T-cell (primary cell): ENCODE results near the gene TSR3. TPM values are rescaled to one million over a fixed set of nuclear protein-coding genes. Genes with fewer than 3 reads are reported as not detected.

Experiments
- ATAC-seq, 4 experiments: fragments of 200-7000 bp in 3 of 4; fragments of 150-1000 bp in 1 of 4; cut with Tn5 transposase; replicated peaks in 1 of 4; 1 replicate in 3 of 4; 2 replicates in 1 of 4; pipeline ENCODE4 v1.10.0; 2021; ENCODE audit warnings: moderate library complexity in 3 of 4, mild to moderate bottlenecking in 2 of 4, moderate number of reproducible peaks in 1 of 4
- CTCF ChIA-PET, 2 donors: fragments of 300-600 bp; sonication (Branson Sonifier 250); formaldehyde crosslinking; loops; one replicate each; lab custom pipeline; 2022; ENCODE audit warnings: antibody characterized with exemption in 2 of 2; lab: Charles Lee
- POLR2A ChIA-PET, 2 donors: fragments of 300-600 bp; sonication (Branson Sonifier 250); formaldehyde crosslinking; loops; one replicate each; lab custom pipeline; 2022; ENCODE audit warnings: antibody characterized with exemption in 2 of 2; lab: Charles Lee
- DNase-seq, 35 experiments: peaks; one replicate each; pipeline versions ENCODE4 v3.0.0 to v3.0.0-alpha.2; 2013 to 2023
- H3K27ac ChIP-seq: one replicate; pipeline ENCODE4 v1.5.1; 2013; ENCODE audit warnings: low read length
- H3K27me3 ChIP-seq, 2 experiments: replicated peaks in 1 of 2; 1 replicate in 1 of 2; 2 replicates in 1 of 2; pipeline versions ENCODE4 v1.6.1 to v1.7.0; 2013; ENCODE audit warnings: low read length in 1 of 2, mixed read lengths in 1 of 2; ENCODE audit not compliant: control insufficient read depth in 2 of 2, insufficient read depth in 2 of 2; ENCODE audit errors: extremely low read depth in 1 of 2
- H3K36me3 ChIP-seq, 2 donors: 1 replicate in 1 of 2; 2 replicates in 1 of 2; pipeline versions ENCODE4 v1.6.1 to v1.7.0; 2013; ENCODE audit warnings: low read length in 1 of 2; ENCODE audit not compliant: control insufficient read depth in 2 of 2, insufficient read depth in 1 of 2; ENCODE audit errors: extremely low read depth in 1 of 2
- H3K4me1 ChIP-seq, 2 experiments: 1 replicate in 1 of 2; 2 replicates in 1 of 2; pipeline versions ENCODE4 v1.6.1 to v1.7.0; 2013; ENCODE audit warnings: low read length in 2 of 2, mixed read lengths in 1 of 2; ENCODE audit not compliant: insufficient read depth in 2 of 2, control insufficient read depth in 1 of 2; ENCODE audit errors: extremely low read depth in 1 of 2
- H3K4me3 ChIP-seq, 2 donors: 1 replicate in 1 of 2; 2 replicates in 1 of 2; pipeline versions ENCODE4 v1.5.1 to v1.7.0; 2013; ENCODE audit warnings: mild to moderate bottlenecking in 2 of 2, low read length in 1 of 2, moderate library complexity in 1 of 2; ENCODE audit not compliant: control insufficient read depth in 1 of 2; ENCODE audit errors: extremely low read depth in 1 of 2
- H3K9me3 ChIP-seq: 2 replicates; pipeline ENCODE4 v1.7.0; 2013
- H3K27ac Mint-ChIP-seq, 2 donors: one replicate each; pipeline ENCODE4 v1.8.0; 2020 to 2021; ENCODE audit warnings: mild to moderate bottlenecking in 2 of 2, mixed read lengths in 2 of 2
- H3K27me3 Mint-ChIP-seq, 2 donors: one replicate each; pipeline ENCODE4 v1.8.0; 2021 to 2022; ENCODE audit warnings: mixed read lengths in 2 of 2
- H3K36me3 Mint-ChIP-seq: one replicate; pipeline ENCODE4 v1.8.0; 2021; ENCODE audit warnings: mixed read lengths
- H3K4me1 Mint-ChIP-seq, 3 donors: one replicate each; pipeline ENCODE4 v1.8.0; 2020 to 2022; ENCODE audit warnings: mixed read lengths in 3 of 3, mild to moderate bottlenecking in 1 of 3
- H3K4me3 Mint-ChIP-seq, 3 donors: one replicate each; pipeline ENCODE4 v1.8.0; 2020 to 2022; ENCODE audit warnings: mild to moderate bottlenecking in 3 of 3, mixed read lengths in 3 of 3, moderate library complexity in 3 of 3
- H3K9me3 Mint-ChIP-seq, 3 donors: one replicate each; pipeline ENCODE4 v1.8.0; 2020 to 2022; ENCODE audit warnings: mixed read lengths in 3 of 3
- WGBS: methylation state at CpG from one replicate; pipeline ENCODE4 v1.1.5; 2013; ENCODE audit warnings: missing lambda C conversion rate; ENCODE audit not compliant: insufficient coverage; 5-methylcytosine and 5-hydroxymethylcytosine counted together
- total RNA-seq, 35 experiments: library from RNA in 6 of 35; stranded (reverse) in 6 of 35; fragments of 120-200 nt in 1 of 35; gene quantifications; one replicate each; pipeline versions ENCODE4 v1.2.1 to v1.2.4 and lab custom pipeline; 2013 to 2026

The TSR3 gene
- total RNA-seq, 5 donors from 2014 or later (not counting 1 experiment from before 2014, with no cell fraction given): 25.4 to 53.1 (median 48.1) TPM

DNA sequence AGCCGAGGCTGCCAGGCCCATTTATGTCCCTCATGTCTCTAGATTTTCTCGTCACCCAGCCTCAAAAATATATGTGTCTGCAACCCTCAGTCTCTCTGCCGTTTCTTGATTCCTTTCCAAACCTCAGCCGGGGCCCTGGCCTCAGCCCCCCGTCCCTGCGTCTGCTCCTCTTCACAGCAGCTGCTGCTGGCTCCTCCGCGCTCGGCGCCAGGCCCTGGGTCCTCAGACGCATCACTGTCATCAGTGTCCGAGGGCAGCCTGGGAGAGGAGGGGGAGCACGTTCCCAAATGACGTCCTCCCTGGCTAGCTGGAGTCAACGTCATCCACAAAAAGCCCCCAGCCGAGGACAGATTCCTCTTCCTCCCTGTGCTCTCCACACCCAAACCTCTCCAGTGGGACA is 2.3 kb downstream of the TSR3 start:
- peaks cover 0 to 1% of the 10 kb centered on the region in 2 donors for H3K27me3 Mint-ChIP-seq
- H3K27me3 ChIP-seq: no peaks in the 10 kb centered on the region
- peaks cover 0 to 26% of the 10 kb centered on the region in 2 donors for H3K36me3 ChIP-seq
- peak overlapping the region; percentile 13 to 80 (median 17) for H3K4me3 Mint-ChIP-seq
- no peak for DNase-seq
- POLR2A ChIA-PET: no interaction called here
- CTCF ChIA-PET: no interaction called here
- H3K9me3 Mint-ChIP-seq: no peaks in the 10 kb centered on the region
- no peak overlapping the region for H3K27ac ChIP-seq
- ATAC-seq: no peak
- no peaks in the 10 kb centered on the region for H3K36me3 Mint-ChIP-seq
- WGBS: 73% methylated on average over 3 of the region's 16 CpGs
- H3K4me3 ChIP-seq: no peak overlapping the region
- H3K4me1 ChIP-seq: peaks cover 11 to 38% of the 10 kb centered on the region in 2 experiments
- H3K9me3 ChIP-seq: no peaks in the 10 kb centered on the region
- H3K27ac Mint-ChIP-seq: no peak overlapping the region
- peaks cover 19 to 34% (median 28%) of the 10 kb centered on the region in 3 donors for H3K4me1 Mint-ChIP-seq

DNA sequence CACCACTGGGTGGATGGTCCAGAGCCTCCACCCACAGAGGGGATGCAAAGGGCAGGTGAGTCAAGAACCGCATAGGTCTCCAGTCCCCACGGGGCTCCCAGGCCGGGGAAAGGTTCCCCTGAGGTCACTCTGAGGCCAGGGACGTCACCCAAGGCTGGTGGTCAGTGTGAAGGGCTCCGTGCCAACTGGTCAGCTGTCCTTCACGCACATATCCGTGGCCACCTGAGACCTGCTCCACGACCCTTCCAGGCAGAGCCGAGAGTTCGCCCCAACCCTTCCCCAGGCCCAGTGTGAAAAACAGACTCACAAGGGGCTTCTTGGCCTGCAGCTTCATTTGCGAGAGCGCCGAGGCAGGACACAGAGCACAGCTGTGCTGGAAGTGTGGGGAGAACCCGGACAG is 2.8 kb downstream of the TSR3 start:
- Histone ChIP-seq H3K4me3 (no peak overlapping the region), H3K36me3 (peaks cover 0 to 26% of the 10 kb centered on the region in 2 donors), H3K4me1 (peaks cover 11 to 35% of the 10 kb centered on the region in 2 experiments), H3K27me3 (no peaks in the 10 kb centered on the region), H3K9me3 (no peaks in the 10 kb centered on the region), H3K27ac (no peak overlapping the region)
- Mint-ChIP-seq H3K27ac (no peak overlapping the region), H3K4me1 (peaks cover 18 to 31% (median 26%) of the 10 kb centered on the region in 3 donors), H3K27me3 (peaks cover 0 to 1% of the 10 kb centered on the region in 2 donors), H3K9me3 (no peaks in the 10 kb centered on the region), H3K4me3 (peak overlapping the region in 2 of 3 donors; percentile 13 to 24), H3K36me3 (no peaks in the 10 kb centered on the region)
- WGBS: 94% methylated on average over 10 of the region's 14 CpGs
- POLR2A ChIA-PET: no interaction called here
- CTCF ChIA-PET: no interaction called here
- no peak for DNase-seq
- no peak for ATAC-seq

DNA sequence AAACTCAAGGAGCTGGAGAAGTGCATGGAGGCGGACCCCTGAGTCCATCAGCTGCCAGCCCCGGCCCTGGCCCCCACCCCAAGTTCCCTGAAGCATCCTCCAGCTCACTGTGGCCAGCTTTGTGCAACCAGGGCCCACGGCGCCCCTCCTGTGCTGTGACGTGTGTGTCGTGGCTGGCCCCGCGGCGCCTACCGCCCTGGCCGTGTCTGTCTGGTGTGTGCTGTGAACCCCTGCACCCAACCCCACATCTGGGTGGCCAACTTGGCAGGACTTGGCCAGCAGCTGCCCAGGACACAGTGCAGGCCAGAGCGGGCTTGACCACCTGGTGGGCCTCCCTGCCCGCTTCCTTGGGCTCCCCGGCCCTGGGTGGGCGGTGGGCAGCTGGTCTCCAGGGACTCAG is 3.2 kb downstream of the TSR3 start:
- WGBS: 89% methylated on average over 15 of the region's 15 CpGs
- no peaks in the 10 kb centered on the region for H3K36me3 Mint-ChIP-seq
- DNase-seq (no peak), ATAC-seq (no peak)
- H3K4me3 Mint-ChIP-seq: peak overlapping the region in 1 of 3 donors; percentile 24
- Histone ChIP-seq H3K9me3 (no peaks in the 10 kb centered on the region), H3K36me3 (peaks cover 0 to 26% of the 10 kb centered on the region in 2 donors), H3K27me3 (no peaks in the 10 kb centered on the region), H3K27ac (no peak overlapping the region), H3K4me1 (peaks cover 11 to 36% of the 10 kb centered on the region in 2 experiments), H3K4me3 (no peak overlapping the region)
- ChIA-PET CTCF (no interaction called here), POLR2A (no interaction called here)
- peaks cover 0 to 1% of the 10 kb centered on the region in 2 donors for H3K27me3 Mint-ChIP-seq
- peaks cover 14 to 27% (median 22%) of the 10 kb centered on the region in 3 donors for H3K4me1 Mint-ChIP-seq
- no peak overlapping the region for H3K27ac Mint-ChIP-seq
- no peaks in the 10 kb centered on the region for H3K9me3 Mint-ChIP-seq

DNA sequence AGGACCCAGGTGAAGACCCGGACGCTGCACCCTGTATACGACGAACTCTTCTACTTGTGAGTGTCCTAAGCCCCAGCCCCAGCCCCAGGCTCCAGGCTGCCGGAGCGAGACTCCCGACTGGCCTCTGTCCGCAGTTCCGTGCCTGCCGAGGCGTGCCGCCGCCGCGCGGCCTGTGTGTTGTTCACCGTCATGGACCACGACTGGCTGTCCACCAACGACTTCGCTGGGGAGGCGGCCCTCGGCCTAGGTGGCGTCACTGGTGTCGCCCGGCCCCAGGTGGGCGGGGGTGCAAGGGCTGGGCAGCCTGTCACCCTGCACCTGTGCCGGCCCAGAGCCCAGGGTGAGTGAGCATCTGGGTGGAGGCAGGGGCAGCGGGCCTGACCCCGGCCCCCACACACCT is 3.7 kb downstream of the TSR3 start:
- no peaks in the 10 kb centered on the region for H3K9me3 ChIP-seq
- Mint-ChIP-seq H3K4me1 (peaks cover 14 to 27% (median 22%) of the 10 kb centered on the region in 3 donors), H3K9me3 (no peaks in the 10 kb centered on the region), H3K27ac (no peak overlapping the region), H3K27me3 (peaks cover 0 to 1% of the 10 kb centered on the region in 2 donors), H3K36me3 (no peaks in the 10 kb centered on the region), H3K4me3 (no peak overlapping the region)
- peaks cover 0 to 26% of the 10 kb centered on the region in 2 donors for H3K36me3 ChIP-seq
- no peak for ATAC-seq
- POLR2A ChIA-PET: no interaction called here
- WGBS: 92% methylated on average over 29 of the region's 29 CpGs
- CTCF ChIA-PET: no interaction called here
- no peak overlapping the region for H3K4me3 ChIP-seq
- peaks cover 11 to 38% of the 10 kb centered on the region in 2 experiments for H3K4me1 ChIP-seq
- H3K27me3 ChIP-seq: no peaks in the 10 kb centered on the region
- H3K27ac ChIP-seq: no peak overlapping the region
- DNase-seq: no peak

DNA sequence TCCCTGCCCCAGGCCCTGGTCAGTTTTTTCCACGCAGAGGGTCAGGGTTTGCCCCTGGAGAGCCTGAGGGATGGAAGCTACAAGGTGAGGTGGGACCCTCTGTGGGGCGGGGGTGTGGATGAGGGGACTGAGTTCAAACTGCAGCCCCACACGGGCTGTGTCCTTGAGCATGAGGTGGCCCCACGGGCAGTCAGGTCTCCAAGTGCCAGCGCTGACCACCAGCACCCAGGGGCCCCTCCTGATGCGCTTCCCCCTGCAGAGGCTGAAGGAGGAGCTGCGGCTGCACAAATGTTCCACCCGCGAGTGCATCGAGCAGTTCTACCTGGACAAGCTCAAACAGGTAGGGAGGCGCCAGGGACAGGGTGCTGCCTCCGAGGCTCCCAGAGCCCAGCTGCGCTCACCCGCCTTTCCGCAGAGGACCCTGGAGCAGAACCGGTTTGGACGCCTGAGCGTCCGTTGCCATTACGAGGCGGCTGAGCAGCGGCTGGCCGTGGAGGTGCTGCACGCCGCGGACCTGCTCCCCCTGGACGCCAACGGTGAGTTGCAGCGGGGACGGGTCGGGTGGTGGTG is 4.3 kb downstream of the TSR3 start:
- Histone ChIP-seq H3K27me3 (no peaks in the 10 kb centered on the region), H3K36me3 (peaks cover 0 to 26% of the 10 kb centered on the region in 2 donors), H3K4me1 (peaks cover 9 to 38% of the 10 kb centered on the region in 2 experiments), H3K27ac (no peak overlapping the region), H3K4me3 (no peak overlapping the region), H3K9me3 (no peaks in the 10 kb centered on the region)
- WGBS: 93% methylated on average over 31 of the region's 31 CpGs
- ChIA-PET CTCF (no interaction called here), POLR2A (no interaction called here)
- no peaks in the 10 kb centered on the region for H3K27me3 Mint-ChIP-seq
- ATAC-seq (no peak), DNase-seq (no peak)
- H3K9me3 Mint-ChIP-seq: no peaks in the 10 kb centered on the region
- no peaks in the 10 kb centered on the region for H3K36me3 Mint-ChIP-seq
- H3K27ac Mint-ChIP-seq: no peak overlapping the region
- H3K4me3 Mint-ChIP-seq: no peak overlapping the region
- peaks cover 10 to 28% (median 23%) of the 10 kb centered on the region in 3 donors for H3K4me1 Mint-ChIP-seq

DNA sequence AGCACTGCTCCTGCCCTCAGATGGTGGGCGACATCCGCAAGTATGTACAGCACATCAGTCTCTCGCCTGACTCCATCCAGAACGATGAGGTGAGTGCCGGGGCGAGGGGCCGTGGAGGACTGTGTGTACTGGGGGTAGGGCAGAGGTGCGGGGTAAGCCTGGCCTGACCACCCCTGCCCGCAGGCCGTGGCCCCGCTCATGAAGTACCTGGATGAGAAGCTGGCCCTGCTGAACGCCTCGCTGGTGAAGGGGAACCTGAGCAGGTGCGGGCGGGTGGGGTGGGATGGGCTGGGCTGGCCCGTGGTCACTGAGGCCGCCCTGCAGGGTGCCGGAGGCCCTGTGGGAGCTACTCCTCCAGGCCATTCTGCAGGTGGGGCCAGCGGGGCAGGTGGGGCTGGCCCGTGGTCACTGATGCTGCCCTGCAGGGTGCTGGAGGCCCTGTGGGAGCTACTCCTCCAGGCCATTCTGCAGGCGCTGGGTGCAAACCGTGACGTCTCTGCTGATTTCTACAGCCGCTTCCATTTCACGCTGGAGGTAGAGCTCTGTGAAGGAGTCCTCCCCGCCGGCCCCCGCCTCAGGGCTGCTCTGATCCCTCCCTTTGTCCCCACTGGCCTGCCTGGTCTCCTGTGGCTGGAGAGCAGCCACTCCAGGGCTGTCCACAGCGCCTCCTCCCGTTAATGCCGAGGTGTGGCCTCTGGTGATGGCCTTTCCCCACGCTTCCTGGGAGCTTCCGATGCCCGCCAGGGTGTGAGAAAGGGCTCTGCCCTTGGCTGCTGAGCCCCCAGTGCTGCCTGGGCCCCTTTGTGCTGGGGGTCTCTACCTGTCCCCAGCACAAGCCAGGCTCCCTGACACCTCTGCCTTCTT is 5.0 kb downstream of the TSR3 start:
- Mint-ChIP-seq H3K4me1 (peaks cover 7 to 29% (median 24%) of the 10 kb centered on the region in 3 donors), H3K4me3 (no peak overlapping the region), H3K27me3 (no peaks in the 10 kb centered on the region), H3K36me3 (no peaks in the 10 kb centered on the region), H3K27ac (no peak overlapping the region), H3K9me3 (no peaks in the 10 kb centered on the region)
- peaks cover 0 to 26% of the 10 kb centered on the region in 2 donors for H3K36me3 ChIP-seq
- H3K9me3 ChIP-seq: no peaks in the 10 kb centered on the region
- WGBS: 80% methylated on average over 33 of the region's 34 CpGs
- CTCF ChIA-PET: no interaction called here
- H3K27me3 ChIP-seq: no peaks in the 10 kb centered on the region
- POLR2A ChIA-PET: no interaction called here
- H3K4me3 ChIP-seq: no peak overlapping the region
- peaks cover 10 to 41% of the 10 kb centered on the region in 2 experiments for H3K4me1 ChIP-seq
- H3K27ac ChIP-seq: no peak overlapping the region
- DNase-seq (peak in 1 of 35 experiments; percentile 7), ATAC-seq (no peak)
